ENCODE measurements around the gene RNF31.

The RNF31 gene

DNA sequence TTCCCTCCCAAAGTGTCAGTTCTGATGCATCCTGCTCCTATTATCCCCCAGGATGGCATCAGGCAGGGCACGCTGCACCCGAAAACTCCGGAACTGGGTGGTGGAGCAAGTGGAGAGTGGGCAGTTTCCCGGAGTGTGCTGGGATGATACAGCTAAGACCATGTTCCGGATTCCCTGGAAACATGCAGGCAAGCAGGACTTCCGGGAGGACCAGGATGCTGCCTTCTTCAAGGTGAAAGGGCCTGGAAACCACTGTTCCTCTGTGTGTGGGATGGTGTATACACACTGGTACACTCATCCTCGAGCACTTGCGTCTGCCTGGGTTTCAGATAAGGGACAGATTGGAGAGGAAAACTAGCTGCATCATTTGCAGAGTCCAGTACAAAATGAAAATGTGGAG, 14.8 kb downstream of the RNF31 start:
- peak; percentile 26 for DNase-seq (ENCODE audit: low read depth)
- H3K4me3 ChIP-seq (ENCODE audit: low read length), result peak overlapping the region; percentile 98
- TF ChIP-seq, protein P1, sequence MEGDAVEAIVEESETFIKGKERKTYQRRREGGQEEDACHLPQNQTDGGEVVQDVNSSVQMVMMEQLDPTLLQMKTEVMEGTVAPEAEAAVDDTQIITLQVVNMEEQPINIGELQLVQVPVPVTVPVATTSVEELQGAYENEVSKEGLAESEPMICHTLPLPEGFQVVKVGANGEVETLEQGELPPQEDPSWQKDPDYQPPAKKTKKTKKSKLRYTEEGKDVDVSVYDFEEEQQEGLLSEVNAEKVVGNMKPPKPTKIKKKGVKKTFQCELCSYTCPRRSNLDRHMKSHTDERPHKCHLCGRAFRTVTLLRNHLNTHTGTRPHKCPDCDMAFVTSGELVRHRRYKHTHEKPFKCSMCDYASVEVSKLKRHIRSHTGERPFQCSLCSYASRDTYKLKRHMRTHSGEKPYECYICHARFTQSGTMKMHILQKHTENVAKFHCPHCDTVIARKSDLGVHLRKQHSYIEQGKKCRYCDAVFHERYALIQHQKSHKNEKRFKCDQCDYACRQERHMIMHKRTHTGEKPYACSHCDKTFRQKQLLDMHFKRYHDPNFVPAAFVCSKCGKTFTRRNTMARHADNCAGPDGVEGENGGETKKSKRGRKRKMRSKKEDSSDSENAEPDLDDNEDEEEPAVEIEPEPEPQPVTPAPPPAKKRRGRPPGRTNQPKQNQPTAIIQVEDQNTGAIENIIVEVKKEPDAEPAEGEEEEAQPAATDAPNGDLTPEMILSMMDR (conservative IDR thresholded peaks at IDR 0.05; ENCODE audit: low read length), result no peak

DNA sequence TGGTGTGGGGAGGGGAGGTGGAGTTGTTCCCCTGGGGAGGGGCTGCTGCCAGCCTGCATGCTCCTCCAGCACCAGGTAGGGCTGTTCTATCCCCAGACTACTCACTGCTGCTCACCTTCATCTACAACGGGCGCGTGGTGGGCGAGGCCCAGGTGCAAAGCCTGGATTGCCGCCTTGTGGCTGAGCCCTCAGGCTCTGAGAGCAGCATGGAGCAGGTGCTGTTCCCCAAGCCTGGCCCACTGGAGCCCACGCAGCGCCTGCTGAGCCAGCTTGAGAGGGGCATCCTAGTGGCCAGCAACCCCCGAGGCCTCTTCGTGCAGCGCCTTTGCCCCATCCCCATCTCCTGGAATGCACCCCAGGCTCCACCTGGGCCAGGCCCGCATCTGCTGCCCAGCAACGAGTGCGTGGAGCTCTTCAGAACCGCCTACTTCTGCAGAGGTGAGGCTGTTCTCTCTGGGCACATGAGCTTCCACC, 17.3 kb downstream of the RNF31 start:
- TF ChIP-seq, protein P1 (conservative IDR thresholded peaks at IDR 0.05; ENCODE audit: low read length), result no peak
- H3K4me3 ChIP-seq (ENCODE audit: low read length), result no peak overlapping the region
- DNase-seq (ENCODE audit: low read depth), result no peak

DNA sequence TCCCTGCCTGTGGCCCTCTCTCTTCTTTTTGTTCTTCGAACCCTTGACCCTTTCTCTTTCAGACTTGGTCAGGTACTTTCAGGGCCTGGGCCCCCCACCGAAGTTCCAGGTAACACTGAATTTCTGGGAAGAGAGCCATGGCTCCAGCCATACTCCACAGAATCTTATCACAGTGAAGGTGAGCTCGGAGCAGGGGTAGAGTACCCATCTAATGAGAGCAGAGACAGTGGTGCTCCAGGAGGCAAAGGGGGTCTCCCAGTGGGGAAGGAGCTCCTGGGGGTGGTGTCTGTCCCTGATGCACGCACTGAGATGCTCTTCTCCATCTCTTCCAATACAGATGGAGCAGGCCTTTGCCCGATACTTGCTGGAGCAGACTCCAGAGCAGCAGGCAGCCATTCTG, 18.5 kb downstream of the RNF31 start:
- H3K4me3 ChIP-seq (ENCODE audit: low read length), result no peak overlapping the region
- TF ChIP-seq, protein P1 (conservative IDR thresholded peaks at IDR 0.05; ENCODE audit: low read length), result no peak
- no peak for DNase-seq (ENCODE audit: low read depth)

DNA sequence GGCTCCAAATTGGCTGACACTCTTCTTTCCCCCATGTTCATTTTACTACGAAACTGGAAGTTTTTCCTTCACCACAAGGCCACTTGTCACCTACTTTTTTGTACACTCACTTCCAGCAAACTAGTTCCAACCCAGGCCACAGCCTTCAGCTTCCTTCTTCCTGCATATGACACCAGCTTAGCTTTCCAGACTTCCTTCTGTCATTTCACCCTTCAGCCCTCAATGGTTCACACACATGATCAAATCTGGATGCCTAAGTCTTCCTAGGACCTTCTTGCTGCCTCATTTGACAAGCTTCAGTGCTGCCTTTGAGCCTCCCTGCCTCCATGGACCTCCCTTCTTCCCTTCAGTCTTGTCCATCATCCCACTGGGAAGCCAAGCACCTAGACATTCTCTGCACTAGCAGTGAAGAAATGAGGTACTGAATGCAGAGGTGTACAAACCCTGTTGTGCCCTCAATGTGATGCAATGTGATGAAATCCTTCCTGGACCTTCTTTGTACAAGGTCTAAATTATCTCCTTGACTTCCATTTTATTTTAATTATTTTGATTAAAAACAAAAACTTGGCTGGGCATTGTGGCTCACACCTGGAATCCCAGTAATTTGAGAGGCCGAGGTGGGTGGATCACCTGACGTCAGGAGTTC, 20.3 kb downstream of the RNF31 start:
- no peak overlapping the region for H3K4me3 ChIP-seq (ENCODE audit: low read length)
- TF ChIP-seq, protein P1 (conservative IDR thresholded peaks at IDR 0.05; ENCODE audit: low read length), result no peak
- no peak for DNase-seq (ENCODE audit: low read depth)

DNA sequence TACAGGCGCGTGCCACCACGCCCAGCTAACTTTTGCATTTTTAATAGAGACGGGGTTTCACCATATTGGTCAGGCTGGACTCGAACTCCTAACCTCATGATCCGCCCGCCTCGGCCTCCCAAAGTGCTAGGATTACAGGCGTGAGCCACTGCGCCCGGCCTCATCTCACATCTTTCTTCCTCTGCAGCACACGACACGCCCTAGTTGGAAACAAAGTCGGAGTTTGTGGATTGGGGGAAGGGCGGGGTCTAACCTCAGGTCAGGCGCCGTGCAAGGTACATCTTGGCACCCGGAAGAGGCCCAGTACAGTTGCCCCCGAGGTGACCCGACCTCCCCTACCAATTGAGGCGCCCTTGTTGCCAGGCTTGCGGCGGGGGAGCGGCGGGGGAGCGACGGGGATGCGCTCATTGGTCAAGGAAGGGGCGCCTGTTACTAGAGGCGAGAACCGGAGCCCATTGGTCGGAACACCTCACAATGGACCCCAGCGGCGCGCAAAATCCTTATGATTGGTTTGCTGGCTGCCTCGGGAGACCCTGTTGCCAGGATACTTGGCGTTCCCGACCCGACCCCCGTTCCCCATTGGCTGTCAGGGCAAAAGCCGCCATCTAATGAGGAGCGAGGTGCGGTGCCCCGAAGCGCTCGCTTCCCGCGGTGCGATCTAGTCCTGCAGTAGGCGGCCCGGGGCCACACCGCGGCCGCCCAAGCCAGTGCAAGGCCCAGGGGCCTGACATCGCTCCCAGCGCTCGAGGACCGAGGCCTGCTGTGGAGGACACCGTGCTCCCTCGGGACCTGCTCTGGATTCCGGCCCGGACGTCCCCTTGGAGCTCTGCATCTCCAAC, 24.3 kb downstream of the RNF31 start, which contains the start of gene REC8:
Gene REC8, plus strand, starts transcription at position 659 of the 839 bp plus-strand sequence. CDS start 473 bp downstream, outside the sequence.
- no peak within 1 kb of the TSS for H3K4me3 ChIP-seq (ENCODE audit: low read length)
- DNase-seq (ENCODE audit: low read depth), result no peak
- TF ChIP-seq, protein P1 (conservative IDR thresholded peaks at IDR 0.05; ENCODE audit: low read length), result no peak

DNA sequence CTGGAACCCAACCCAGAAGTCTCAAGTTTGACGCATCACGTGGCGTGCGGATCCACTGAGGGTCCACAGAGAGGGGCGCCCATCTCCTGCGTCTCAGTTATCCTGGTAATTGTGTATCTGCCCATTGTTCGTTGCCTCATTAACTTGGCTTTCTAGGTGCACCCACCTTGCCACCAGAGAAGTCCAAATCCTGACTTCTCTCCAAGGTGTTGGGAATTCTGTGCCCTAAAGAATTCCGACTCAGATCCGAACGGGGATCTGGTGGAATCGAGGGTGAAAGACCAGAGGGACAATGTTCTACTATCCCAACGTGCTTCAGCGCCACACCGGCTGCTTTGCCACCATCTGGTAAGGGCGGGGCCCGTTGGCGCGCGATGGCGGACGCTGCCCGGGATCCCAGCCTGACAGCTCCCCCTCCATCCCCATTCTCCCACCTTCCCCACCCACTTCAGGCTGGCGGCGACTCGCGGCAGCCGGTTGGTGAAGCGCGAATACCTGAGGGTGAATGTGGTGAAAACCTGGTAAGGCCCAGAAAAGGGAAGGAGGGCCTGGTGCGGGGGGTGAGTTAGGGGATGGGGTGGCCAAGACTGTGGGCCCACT, 25.1 kb downstream of the RNF31 start:
- TF ChIP-seq, protein P1 (conservative IDR thresholded peaks at IDR 0.05; ENCODE audit: low read length), result no peak
- no peak for DNase-seq (ENCODE audit: low read depth)
- no peak overlapping the region for H3K4me3 ChIP-seq (ENCODE audit: low read length)
